B cell (primary cell): Measurements from ENCODE around the gene NCKAP5L. TPM values are rescaled to one million over a fixed set of nuclear protein-coding genes. Genes with fewer than 3 reads are reported as not detected.

Experiments
- ATAC-seq: fragments of 200-7000 bp; cut with Tn5 transposase; one replicate; pipeline ENCODE4 v1.10.0; 2021; ENCODE audit warnings: low read depth, mild to moderate bottlenecking, moderate number of reproducible peaks, moderate library complexity
- CTCF ChIA-PET: fragments of 350-600 bp; sonication (Branson Sonifier 250); formaldehyde crosslinking; loops from one replicate; lab custom pipeline; 2021; ENCODE audit warnings: antibody characterized with exemption, inconsistent platforms; lab: Charles Lee
- POLR2A ChIA-PET: fragments of 350-600 bp; sonication (Branson Sonifier 250); formaldehyde crosslinking; loops from one replicate; lab custom pipeline; 2021; ENCODE audit warnings: antibody characterized with exemption; lab: Charles Lee
- DNase-seq: peaks from one replicate; pipeline ENCODE4 v3.0.0; 2013
- H2AFZ ChIP-seq: 2 replicates; pipeline ENCODE4 v1.6.1; 2012; ENCODE audit warnings: mild to moderate bottlenecking, low read depth, low read length; ENCODE audit not compliant: insufficient read depth, poor library complexity, severe bottlenecking
- H3K27ac ChIP-seq, 2 donors: 1 replicate in 1 of 2; 2 replicates in 1 of 2; pipeline ENCODE4 v1.5.1; 2012 to 2013; ENCODE audit warnings: low read length in 2 of 2, mild to moderate bottlenecking in 2 of 2, moderate library complexity in 1 of 2
- H3K27me3 ChIP-seq, 4 experiments: fragments of 200-600 bp in 1 of 4; sonication (generic) in 1 of 4; replicated peaks in 1 of 4; 1 replicate in 2 of 4; 2 replicates in 2 of 4; pipeline versions ENCODE4 v1.6.1 to v1.7.0; 2013 to 2016; ENCODE audit warnings: low read length in 3 of 4, mild to moderate bottlenecking in 2 of 4, mixed read lengths in 1 of 4, moderate library complexity in 1 of 4; ENCODE audit not compliant: insufficient read depth in 4 of 4, control insufficient read depth in 3 of 4; ENCODE audit errors: control extremely low read depth in 1 of 4
- H3K36me3 ChIP-seq, 2 experiments: replicated peaks in 1 of 2; 1 replicate in 1 of 2; 2 replicates in 1 of 2; pipeline versions ENCODE4 v1.6.1 to v1.7.1; 2013; ENCODE audit warnings: low read length in 1 of 2; ENCODE audit not compliant: insufficient read depth in 2 of 2, control insufficient read depth in 1 of 2; ENCODE audit errors: control extremely low read depth in 1 of 2, extremely low read depth in 1 of 2
- H3K4me1 ChIP-seq, 2 donors: fragments of 200-600 bp in 1 of 2; sonication (generic) in 1 of 2; 1 replicate in 1 of 2; 2 replicates in 1 of 2; pipeline versions ENCODE4 v1.5.1 to v1.6.1; 2013 to 2017; ENCODE audit warnings: low read length in 2 of 2; ENCODE audit not compliant: control insufficient read depth in 2 of 2, insufficient read depth in 2 of 2
- H3K4me2 ChIP-seq: replicated peaks from 2 replicates; pipeline ENCODE3; 2012; ENCODE audit warnings: mild to moderate bottlenecking, low read depth, low read length; ENCODE audit not compliant: poor library complexity, severe bottlenecking
- H3K4me3 ChIP-seq, 5 experiments: fragments of 200-600 bp in 1 of 5; sonication (generic) in 1 of 5; 1 replicate in 3 of 5; 2 replicates in 2 of 5; pipeline versions ENCODE4 v1.5.1 to v1.7.0; 2011 to 2016; ENCODE audit warnings: low read length in 4 of 5, mild to moderate bottlenecking in 4 of 5, low read depth in 2 of 5, control low read depth in 1 of 5, moderate library complexity in 1 of 5; ENCODE audit not compliant: insufficient read depth in 1 of 5; ENCODE audit errors: control extremely low read depth in 1 of 5, extremely low read depth in 1 of 5
- H3K79me2 ChIP-seq: fragments of 200-600 bp; sonication (generic); one replicate; pipeline ENCODE4 v1.6.0; 2016; ENCODE audit warnings: low read length; ENCODE audit not compliant: control insufficient read depth, insufficient read depth
- H3K9ac ChIP-seq: fragments of 200-600 bp; sonication (generic); 2 replicates; pipeline ENCODE4 v1.6.1; 2017; ENCODE audit warnings: mild to moderate bottlenecking, low read length, moderate library complexity
- H3K9me3 ChIP-seq, 3 donors: one replicate each; pipeline versions ENCODE4 v1.6.1 to v1.7.1; 2013; ENCODE audit warnings: low read length in 2 of 3; ENCODE audit not compliant: control insufficient read depth in 2 of 3, insufficient read depth in 1 of 3; ENCODE audit errors: control extremely low read depth in 1 of 3
- H4K20me1 ChIP-seq: 2 replicates; pipeline ENCODE4 v1.6.0; 2012; ENCODE audit warnings: mild to moderate bottlenecking, low read length; ENCODE audit not compliant: insufficient read depth, control insufficient read depth, poor library complexity, severe bottlenecking
- H3K27ac Mint-ChIP-seq: one replicate; pipeline ENCODE4 v1.8.0; 2021; ENCODE audit warnings: mixed read lengths
- H3K27me3 Mint-ChIP-seq: one replicate; pipeline ENCODE4 v1.8.0; 2021; ENCODE audit warnings: mixed read lengths
- H3K4me1 Mint-ChIP-seq: one replicate; pipeline ENCODE4 v1.8.0; 2021; ENCODE audit warnings: mixed read lengths
- H3K4me3 Mint-ChIP-seq: one replicate; pipeline ENCODE4 v1.8.0; 2021; ENCODE audit warnings: mixed read lengths
- H3K9me3 Mint-ChIP-seq: one replicate; pipeline ENCODE4 v1.8.0; 2022; ENCODE audit warnings: mixed read lengths; ENCODE audit not compliant: insufficient read depth
- CTCF ChIP-seq: fragments of 200-600 bp; IDR thresholded peaks from one replicate; pipeline ENCODE4 v1.8.0; 2022; ENCODE audit warnings: antibody characterized with exemption, mild to moderate bottlenecking
- EZH2 ChIP-seq: IDR thresholded peaks from 2 replicates; pipeline ENCODE4 v1.6.1; 2012; ENCODE audit warnings: borderline replicate concordance, low read depth, mild to moderate bottlenecking, moderate library complexity, low read length; ENCODE audit not compliant: insufficient read depth, poor library complexity, severe bottlenecking
- WGBS: methylation state at CpG from one replicate; pipeline ENCODE4 v1.1.5; 2013; ENCODE audit warnings: missing lambda C conversion rate; ENCODE audit not compliant: insufficient coverage; 5-methylcytosine and 5-hydroxymethylcytosine counted together
- intact Hi-C: fragments of 100-400 bp; cut with micrococcal nuclease; formaldehyde crosslinking; loops from one replicate; pipeline ENCODE4 v1.10.0; 2022
- polyA plus RNA-seq: library from polyadenylated mRNA; depleted of rRNA; stranded (reverse); fragments of >200 nt; gene quantifications from 2 replicates; pipeline ENCODE4 v1.2.3, GENCODE V29; 2012
- total RNA-seq, 2 donors: library from RNA; stranded (reverse); fragments of 120-200 nt in 1 of 2; gene quantifications; 1 replicate in 1 of 2; 2 replicates in 1 of 2; pipeline versions ENCODE4 v1.2.3 to v1.2.4, GENCODE V29; 2013 to 2022

NCKAP5L gene
- total and polyA plus RNA-seq, 2 donors (not counting 1 experiment from before 2014, with no cell fraction given) = 3.2 to 13.2 TPM

GRCh38 chr12:49748306-49748705 lies 79.9 kb downstream of the NCKAP5L start:
- H3K4me3 ChIP-seq = no peak overlapping the region
- POLR2A ChIA-PET = no interaction called here
- H3K27ac ChIP-seq = peak overlapping the region in 1 of 2 donors; percentile 7
- peaks cover 36 to 55% of the 10 kb centered on the region in 2 donors for H3K4me1 ChIP-seq
- Mint-ChIP-seq H3K27ac (no peak overlapping the region), H3K9me3 (no peaks in the 10 kb centered on the region), H3K27me3 (no peaks in the 10 kb centered on the region), H3K4me1 (peaks cover 82% of the 10 kb centered on the region), H3K4me3 (no peak overlapping the region)
- intact Hi-C loops = loop anchor here (10.0 kb wide), 1 partner anchor 1644 kb away; the partner anchor contains the start of gene SENP1
- no peaks in the 10 kb centered on the region for H3K27me3 ChIP-seq
- WGBS = no CpG with 5 or more reads among the region's 1 CpG
- CTCF ChIA-PET = interaction anchor here (1.0 to 5.1 kb wide), 3 partner anchors 14 to 125 kb away, joined by 3 to 25 read pairs (median 3); partner anchors contain the start of gene PRPF40B
- H3K9ac ChIP-seq = no peak overlapping the region
- ATAC-seq (no peak), DNase-seq (no peak)
- H3K9me3 ChIP-seq = no peaks in the 10 kb centered on the region
- TF ChIP-seq CTCF (no peak), EZH2 (no peak)
- H3K36me3 ChIP-seq = peaks cover 0 to 27% of the 10 kb centered on the region in 2 experiments
- H3K79me2 ChIP-seq = peaks cover 100% of the 10 kb centered on the region
- H2AFZ ChIP-seq = no peak overlapping the region
- H4K20me1 ChIP-seq = peaks cover 100% of the 10 kb centered on the region
- peak overlapping the region; percentile 12 for H3K4me2 ChIP-seq

GRCh38 chr12:49744363-49744885 lies 83.8 kb downstream of the NCKAP5L start:
- H3K4me2 ChIP-seq = no peak overlapping the region
- intact Hi-C loops = loop anchor here (5.0 to 10.0 kb wide), 2 partner anchors 747 to 1640 kb away; partner anchors contain the start of genes DDN and SENP1

More at GRCh38 chr12:49744363-49744885, 83.8 kb downstream of the NCKAP5L start:
- Histone ChIP-seq H4K20me1 (peaks cover 81% of the 10 kb centered on the region), H3K4me1 (peaks cover 39 to 41% of the 10 kb centered on the region in 2 donors), H3K9ac (no peak overlapping the region), H3K79me2 (peaks cover 81% of the 10 kb centered on the region), H3K4me3 (no peak overlapping the region), H2AFZ (no peak overlapping the region), H3K27me3 (no peaks in the 10 kb centered on the region), H3K36me3 (peaks cover 0 to 17% of the 10 kb centered on the region in 2 experiments), H3K9me3 (no peaks in the 10 kb centered on the region), H3K27ac (peak overlapping the region in 1 of 2 donors; percentile 37)
- Mint-ChIP-seq H3K9me3 (no peaks in the 10 kb centered on the region), H3K27me3 (no peaks in the 10 kb centered on the region), H3K4me1 (peaks cover 65% of the 10 kb centered on the region), H3K4me3 (peak overlapping the region; percentile 30), H3K27ac (no peak overlapping the region)
- DNase-seq (no peak), ATAC-seq (no peak)
- ChIA-PET POLR2A (no interaction called here), CTCF (interaction anchor here (0.6 to 2.2 kb wide), 6 partner anchors 18 to 263 kb away, joined by 3 to 15 read pairs (median 3); no protein-coding TSS in a partner anchor)
- TF ChIP-seq EZH2 = no peak
- no peak for TF ChIP-seq CTCF
- WGBS = 88% methylated on average over 1 of the region's 3 CpGs
